HepG2 (cell line): ENCODE measurements around the gene ZNF530. TPM values are rescaled to one million over a fixed set of nuclear protein-coding genes. Genes with fewer than 3 reads are reported as not detected.

Experiments
- CCAR2 ChIP-seq: fragments of 200-400 bp; formaldehyde crosslinking; optimal IDR thresholded peaks from 2 replicates; pipeline ENCODE3; 2018; ENCODE audit warnings: low read depth, mild to moderate bottlenecking, low read length, moderate library complexity
- KDM6A ChIP-seq: IDR thresholded peaks from 2 replicates; pipeline ENCODE4 v1.6.1; 2016; ENCODE audit warnings: low read depth
- KLF15 ChIP-seq: sonication (generic); formaldehyde crosslinking; IDR thresholded peaks from 2 replicates; pipeline ENCODE4 v1.8.1; 2023; ENCODE audit warnings: borderline replicate concordance, mild to moderate bottlenecking, inconsistent platforms, missing genetic modification reagents, mixed read lengths
- MAFK ChIP-seq, 2 experiments: IDR thresholded peaks in 1 of 2; conservative IDR thresholded peaks in 1 of 2; 2 replicates each; pipeline ENCODE4 v1.6.1; 2011; ENCODE audit warnings: improper control_type of control experiment in 2 of 2, low read length in 2 of 2
- NFRKB ChIP-seq: fragments of 450-650 bp; IDR thresholded peaks from 2 replicates; pipeline ENCODE4 v1.6.1; 2017
- POGK ChIP-seq: sonication (generic); formaldehyde crosslinking; conservative IDR thresholded peaks from 2 replicates; pipeline ENCODE4 v1.8.0; 2022; ENCODE audit warnings: mild to moderate bottlenecking, moderate library complexity, missing genetic modification reagents
- STAG1 ChIP-seq: sonication (generic); formaldehyde crosslinking; IDR thresholded peaks from 2 replicates; pipeline ENCODE4 v1.4.0; 2020; ENCODE audit warnings: missing genetic modification reagents
- ZBTB43 ChIP-seq: sonication (generic); formaldehyde crosslinking; conservative IDR thresholded peaks from 2 replicates; pipeline ENCODE4 v1.4.0; 2020; ENCODE audit warnings: missing genetic modification reagents
- ZNF17 ChIP-seq: sonication (generic); formaldehyde crosslinking; IDR thresholded peaks from 2 replicates; pipeline ENCODE4 v1.5.0; 2020; ENCODE audit warnings: mild to moderate bottlenecking, missing genetic modification reagents
- ZNF224 ChIP-seq: sonication (generic); formaldehyde crosslinking; IDR thresholded peaks from 2 replicates; pipeline ENCODE4 v1.5.0; 2020; ENCODE audit warnings: mild to moderate bottlenecking, missing genetic modification reagents
- ZNF354B ChIP-seq: sonication (generic); formaldehyde crosslinking; IDR thresholded peaks from 2 replicates; pipeline ENCODE4 v1.8.0; 2022; ENCODE audit warnings: mild to moderate bottlenecking, missing genetic modification reagents
- ZNF530 ChIP-seq: sonication (generic); formaldehyde crosslinking; IDR thresholded peaks from 2 replicates; pipeline ENCODE4 v1.5.0; 2020; ENCODE audit warnings: low read depth, mild to moderate bottlenecking, missing genetic modification reagents
- ZNF574 ChIP-seq: sonication (generic); formaldehyde crosslinking; IDR thresholded peaks from 2 replicates; pipeline ENCODE4 v1.4.0; 2020; ENCODE audit warnings: missing genetic modification reagents
- ZNF619 ChIP-seq: sonication (generic); formaldehyde crosslinking; IDR thresholded peaks from 2 replicates; pipeline ENCODE4 v1.4.0; 2020; ENCODE audit warnings: mild to moderate bottlenecking, missing genetic modification reagents
- ZNF737 ChIP-seq: sonication (generic); formaldehyde crosslinking; IDR thresholded peaks from 2 replicates; pipeline ENCODE4 v1.5.0; 2020; ENCODE audit warnings: missing genetic modification reagents, mild to moderate bottlenecking, borderline replicate concordance
- ZNF766 ChIP-seq: sonication (generic); formaldehyde crosslinking; IDR thresholded peaks from 2 replicates; pipeline ENCODE4 v1.5.0; 2020; ENCODE audit warnings: missing genetic modification reagents, borderline replicate concordance
- polyA plus RNA-seq, 8 experiments: library from polyadenylated mRNA; depleted of rRNA in 3 of 8; stranded (reverse) in 7 of 8; unstranded in 1 of 8; fragments of >200 nt; fragmentation: Illumina TruSeq in 4 of 8; extraction: Trizol in 4 of 8; gene quantifications; 2 replicates each; pipeline versions ENCODE4 v1.2.1 to v1.2.3, GENCODE V29; 2011 to 2016; ENCODE audit warnings: low read depth in 4 of 8, missing spikeins in 1 of 8, mixed read lengths in 1 of 8; ENCODE audit not compliant: insufficient read depth in 1 of 8
- total RNA-seq, 5 experiments: library from RNA; depleted of rRNA; stranded (reverse); fragments of >200 nt; fragmentation: Illumina TruSeq; extraction: Trizol; gene quantifications; 2 replicates each; pipeline ENCODE4 v1.2.3, GENCODE V29; 2016; ENCODE audit warnings: low read depth in 1 of 5
- TF ChIP-seq, protein P1 (sequence below): sonication (generic); formaldehyde crosslinking; IDR thresholded peaks from 2 replicates; pipeline ENCODE4 v1.4.0; 2020; ENCODE audit warnings: missing genetic modification reagents, mild to moderate bottlenecking, borderline replicate concordance
- TF ChIP-seq, protein P2 (sequence below): sonication (generic); formaldehyde crosslinking; IDR thresholded peaks from 2 replicates; pipeline ENCODE4 v1.8.0; 2023; ENCODE audit warnings: mild to moderate bottlenecking, missing genetic modification reagents

Gene ZNF530
- total and polyA plus RNA-seq, 2 of the 13 experiments (the other 11 are each of a cell fraction or from before 2014, with no cell fraction given), result 1.1 to 7.8 TPM

DNA sequence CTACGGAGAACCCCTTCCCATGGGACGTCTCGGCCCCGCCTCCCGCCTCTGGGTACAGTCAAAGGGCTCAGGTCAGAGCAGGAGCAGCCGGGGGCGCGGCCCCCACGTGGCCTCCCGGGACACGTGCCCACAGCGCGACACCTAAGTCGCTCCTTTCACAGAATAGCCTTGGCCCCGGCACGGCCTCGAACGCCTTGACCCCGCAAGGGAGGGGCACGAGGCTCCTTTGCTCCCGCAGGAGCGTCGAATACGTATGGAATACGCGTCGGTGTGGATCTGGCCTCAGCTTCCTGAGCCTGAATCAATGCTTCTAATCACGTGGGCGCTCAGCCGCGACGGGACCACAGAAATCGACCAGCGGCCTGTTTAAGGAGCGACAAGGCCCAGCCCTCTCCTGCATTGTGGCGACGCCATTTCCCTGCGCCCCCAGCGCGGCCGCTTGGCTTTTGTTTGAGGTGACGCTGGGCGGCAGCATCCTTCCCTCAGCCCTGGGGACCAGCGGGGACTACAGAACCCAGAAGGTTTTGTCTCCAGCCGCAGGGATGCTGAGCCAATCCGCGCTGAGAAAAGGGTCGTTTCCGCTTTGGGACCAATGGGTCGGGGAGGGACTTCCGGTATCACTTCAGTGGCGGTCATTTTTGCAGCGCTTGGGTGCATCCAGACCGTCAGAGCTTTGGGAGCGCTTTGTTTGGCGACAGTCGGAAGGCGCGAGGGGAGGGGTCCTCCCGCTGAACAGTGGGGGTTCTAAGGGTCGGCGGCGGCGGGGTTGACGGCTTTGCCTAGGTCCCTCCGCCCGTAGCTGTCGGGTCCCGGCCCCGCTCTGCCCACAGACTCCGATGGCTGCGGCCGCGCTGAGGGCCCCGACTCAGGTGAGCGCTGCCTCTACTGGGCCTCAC, 15.9 kb upstream of the ZNF530 start, which contains the start of gene ZIK1 (continued):
- TF ChIP-seq NFRKB, result no peak
- 0 out of 2 replicates have a peak, but pooled peaks have one; percentile 37 for TF ChIP-seq POGK (CRISPR knock-in tag)
- TF ChIP-seq KDM6A (CRISPR knock-in tag), result no peak
- TF ChIP-seq ZNF574 (CRISPR knock-in tag), result peak; percentile 41; the same call in 1 of the 2 replicates
- no peak for TF ChIP-seq ZNF224 (CRISPR knock-in tag)
- TF ChIP-seq ZNF737, result no peak
- no peak for TF ChIP-seq ZNF354B (CRISPR knock-in tag)
- TF ChIP-seq ZNF17 (CRISPR knock-in tag), result no peak
- no peak for TF ChIP-seq ZNF530 (CRISPR knock-in tag)
- TF ChIP-seq ZNF766 (CRISPR knock-in tag), result no peak
- TF ChIP-seq, protein P1, sequence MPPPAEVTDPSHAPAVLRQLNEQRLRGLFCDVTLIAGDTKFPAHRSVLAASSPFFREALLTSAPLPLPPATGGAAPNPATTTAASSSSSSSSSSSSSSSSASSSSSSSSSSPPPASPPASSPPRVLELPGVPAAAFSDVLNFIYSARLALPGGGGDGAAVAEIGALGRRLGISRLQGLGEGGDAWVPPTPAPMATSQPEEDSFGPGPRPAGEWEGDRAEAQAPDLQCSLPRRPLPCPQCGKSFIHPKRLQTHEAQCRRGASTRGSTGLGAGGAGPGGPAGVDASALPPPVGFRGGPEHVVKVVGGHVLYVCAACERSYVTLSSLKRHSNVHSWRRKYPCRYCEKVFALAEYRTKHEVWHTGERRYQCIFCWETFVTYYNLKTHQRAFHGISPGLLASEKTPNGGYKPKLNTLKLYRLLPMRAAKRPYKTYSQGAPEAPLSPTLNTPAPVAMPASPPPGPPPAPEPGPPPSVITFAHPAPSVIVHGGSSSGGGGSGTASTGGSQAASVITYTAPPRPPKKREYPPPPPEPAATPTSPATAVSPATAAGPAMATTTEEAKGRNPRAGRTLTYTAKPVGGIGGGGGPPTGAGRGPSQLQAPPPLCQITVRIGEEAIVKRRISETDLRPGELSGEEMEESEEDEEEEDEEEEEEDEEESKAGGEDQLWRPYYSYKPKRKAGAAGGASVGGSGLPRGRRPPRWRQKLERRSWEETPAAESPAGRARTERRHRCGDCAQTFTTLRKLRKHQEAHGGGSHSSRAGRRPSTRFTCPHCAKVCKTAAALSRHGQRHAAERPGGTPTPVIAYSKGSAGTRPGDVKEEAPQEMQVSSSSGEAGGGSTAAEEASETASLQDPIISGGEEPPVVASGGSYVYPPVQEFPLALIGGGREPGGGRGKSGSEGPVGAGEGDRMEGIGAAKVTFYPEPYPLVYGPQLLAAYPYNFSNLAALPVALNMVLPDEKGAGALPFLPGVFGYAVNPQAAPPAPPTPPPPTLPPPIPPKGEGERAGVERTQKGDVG (CRISPR knock-in tag), result no peak
- TF ChIP-seq ZNF619 (CRISPR knock-in tag), result no peak
- TF ChIP-seq MAFK (conservative IDR thresholded peaks at IDR 0.05 in 1 of 2, IDR thresholded peaks at IDR 0.05 in 1 of 2; ENCODE audit: low read length in 2 of 2), result no peak
- no peak for TF ChIP-seq ZBTB43 (CRISPR knock-in tag)
- no peak for TF ChIP-seq KLF15 (CRISPR knock-in tag)
- no peak for TF ChIP-seq STAG1
- TF ChIP-seq, protein P2, sequence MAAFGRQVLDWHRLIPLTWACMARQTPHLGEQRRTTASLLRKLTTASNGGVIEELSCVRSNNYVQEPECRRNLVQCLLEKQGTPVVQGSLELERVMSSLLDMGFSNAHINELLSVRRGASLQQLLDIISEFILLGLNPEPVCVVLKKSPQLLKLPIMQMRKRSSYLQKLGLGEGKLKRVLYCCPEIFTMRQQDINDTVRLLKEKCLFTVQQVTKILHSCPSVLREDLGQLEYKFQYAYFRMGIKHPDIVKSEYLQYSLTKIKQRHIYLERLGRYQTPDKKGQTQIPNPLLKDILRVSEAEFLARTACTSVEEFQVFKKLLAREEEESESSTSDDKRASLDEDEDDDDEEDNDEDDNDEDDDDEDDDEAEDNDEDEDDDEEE (CRISPR knock-in tag), result no peak
- no peak for TF ChIP-seq CCAR2
